GM12892 (cell line): ENCODE data around the gene TNS1.

Experiments
- POLR2A ChIP-seq: IDR thresholded peaks from 2 replicates; pipeline ENCODE4 v1.6.1; 2011; ENCODE audit warnings: low read depth, low read length, control low read depth
- POLR2AphosphoS5 ChIP-seq: IDR thresholded peaks from 2 replicates; pipeline ENCODE4 v1.6.1; 2011; ENCODE audit warnings: low read depth, low read length, control low read depth
- TAF1 ChIP-seq: IDR thresholded peaks from 2 replicates; pipeline ENCODE4 v1.6.1; 2011; ENCODE audit warnings: low read depth, mild to moderate bottlenecking, control low read depth, low read length, borderline replicate concordance

DNA sequence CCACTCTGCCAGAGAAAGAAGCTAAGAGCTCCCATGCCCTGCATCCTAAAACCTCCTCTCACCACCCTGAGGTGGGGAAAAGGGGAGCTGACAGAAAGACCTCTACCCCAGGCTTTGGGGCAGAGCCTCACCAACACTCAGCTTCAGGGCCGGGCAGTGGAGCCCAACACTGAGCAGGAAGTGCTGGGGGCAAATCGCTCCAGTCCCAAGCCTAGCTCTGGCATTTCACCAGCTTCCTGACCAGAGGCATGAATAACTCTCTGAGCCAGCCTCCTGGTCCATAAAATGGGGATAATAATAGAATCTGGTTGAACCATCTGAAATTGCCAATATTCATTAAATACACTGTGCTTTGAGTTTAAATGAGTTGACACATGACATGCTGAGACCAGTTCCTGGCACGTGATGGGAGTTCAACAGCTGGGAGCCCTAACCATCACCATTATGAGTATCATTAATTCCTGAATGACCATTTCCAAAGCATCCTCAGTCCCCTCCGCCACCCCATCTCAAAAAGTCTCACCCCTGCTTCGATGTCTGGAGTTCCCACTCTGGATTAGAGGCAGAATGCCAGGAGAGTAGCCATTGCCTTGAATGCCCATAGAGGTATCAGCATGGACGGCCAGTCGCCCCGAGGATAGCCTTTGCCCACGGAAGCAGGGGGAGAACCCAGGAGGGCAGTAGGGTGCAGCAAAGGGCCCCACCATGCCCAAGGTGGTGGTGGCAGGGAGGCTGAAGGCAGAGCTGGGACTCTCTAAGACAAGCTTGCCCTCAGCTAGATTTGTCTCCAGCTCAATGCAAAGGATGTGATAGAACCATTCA is 153.4 kb downstream of the TNS1 start:
- no peak for TF ChIP-seq POLR2A
- TF ChIP-seq TAF1: no peak
- no peak for TF ChIP-seq POLR2AphosphoS5
